ENCODE results near the gene UROC1.

UROC1 gene

GRCh38 chr3:126438186-126438585 lies 79.4 kb downstream of the UROC1 start:
- no peak for DNase-seq

- no peak for DNase-seq
These were observed 80.5 kb downstream of the UROC1 start for GRCh38 chr3:126436826-126437717.

- DNase-seq, result no peak
These were observed 81.9 kb downstream of the UROC1 start for GRCh38 chr3:126435456-126436315.

- no peak for DNase-seq
These were observed 82.6 kb downstream of the UROC1 start for GRCh38 chr3:126434931-126435411.

GRCh38 chr3:126434264-126434590 lies 83.3 kb downstream of the UROC1 start:
- no peak for DNase-seq

GRCh38 chr3:126433496-126434263 lies 83.9 kb downstream of the UROC1 start:
- DNase-seq, result no peak

GRCh38 chr3:126433105-126433430 lies 84.5 kb downstream of the UROC1 start:
- DNase-seq, result no peak

GRCh38 chr3:126432361-126433104 lies 85.0 kb downstream of the UROC1 start:
- no peak for DNase-seq
